Measurements from ENCODE around the gene FABP6. TPM values are rescaled to one million over a fixed set of nuclear protein-coding genes. Genes with fewer than 3 reads are reported as not detected.

FABP6 gene
- total and polyA plus RNA-seq, 4 donors = not detected

DNA sequence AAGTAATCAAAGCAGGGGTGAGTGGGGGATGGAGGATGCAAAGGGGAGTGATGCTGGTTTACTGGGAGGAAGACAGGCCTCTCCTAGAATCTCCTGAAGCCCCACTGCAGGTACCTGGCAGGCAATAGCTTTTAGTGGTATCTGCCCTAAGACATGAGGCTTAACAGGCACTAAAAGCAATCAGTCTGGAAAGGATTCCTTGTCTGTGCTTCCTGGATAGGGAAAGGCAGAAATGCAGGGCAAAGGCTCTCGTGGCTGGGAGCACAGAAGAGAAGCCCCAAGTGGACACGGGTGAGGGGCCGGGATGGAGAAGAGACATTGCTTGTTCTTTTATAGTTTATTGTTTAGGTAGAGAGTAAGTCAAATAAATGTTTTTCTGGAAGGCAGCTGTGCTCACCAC, 43.0 kb downstream of the FABP6 start (continued):
- TF ChIP-seq, protein P1, sequence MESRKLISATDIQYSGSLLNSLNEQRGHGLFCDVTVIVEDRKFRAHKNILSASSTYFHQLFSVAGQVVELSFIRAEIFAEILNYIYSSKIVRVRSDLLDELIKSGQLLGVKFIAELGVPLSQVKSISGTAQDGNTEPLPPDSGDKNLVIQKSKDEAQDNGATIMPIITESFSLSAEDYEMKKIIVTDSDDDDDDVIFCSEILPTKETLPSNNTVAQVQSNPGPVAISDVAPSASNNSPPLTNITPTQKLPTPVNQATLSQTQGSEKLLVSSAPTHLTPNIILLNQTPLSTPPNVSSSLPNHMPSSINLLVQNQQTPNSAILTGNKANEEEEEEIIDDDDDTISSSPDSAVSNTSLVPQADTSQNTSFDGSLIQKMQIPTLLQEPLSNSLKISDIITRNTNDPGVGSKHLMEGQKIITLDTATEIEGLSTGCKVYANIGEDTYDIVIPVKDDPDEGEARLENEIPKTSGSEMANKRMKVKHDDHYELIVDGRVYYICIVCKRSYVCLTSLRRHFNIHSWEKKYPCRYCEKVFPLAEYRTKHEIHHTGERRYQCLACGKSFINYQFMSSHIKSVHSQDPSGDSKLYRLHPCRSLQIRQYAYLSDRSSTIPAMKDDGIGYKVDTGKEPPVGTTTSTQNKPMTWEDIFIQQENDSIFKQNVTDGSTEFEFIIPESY (IDR thresholded peaks at IDR 0.05) = no peak

DNA sequence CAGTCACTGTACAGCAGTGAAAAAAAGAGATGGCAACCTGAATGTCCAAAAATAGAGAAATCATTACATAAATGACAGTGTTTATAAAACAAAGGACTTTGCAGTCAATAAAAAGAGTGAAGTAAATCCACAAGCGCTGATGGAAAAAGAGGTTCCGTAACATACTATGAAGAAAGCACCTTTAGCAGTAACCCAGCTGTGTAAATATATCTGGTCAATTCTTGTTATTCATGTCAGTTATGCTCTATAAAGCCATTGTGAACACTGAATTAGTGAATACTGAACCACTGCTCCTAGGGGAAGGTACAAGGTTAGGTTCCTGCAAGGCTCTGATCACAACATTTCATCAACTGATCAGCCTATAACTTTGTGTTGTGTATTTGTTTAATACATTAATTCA, 43.6 kb downstream of the FABP6 start:
- Histone ChIP-seq H3K9me3 (ENCODE audit: control insufficient read depth in 4 of 4, low read length in 3 of 4) (no peaks in the 10 kb centered on the region), H3K4me1 (ENCODE audit: control insufficient read depth in 4 of 4, insufficient read depth in 4 of 4, low read length in 3 of 4) (peaks cover 0 to 11% (median 0%) of the 10 kb centered on the region in 4 donors), H3K9ac (ENCODE audit: low read depth in 1 of 2, low read length in 2 of 2) (no peak overlapping the region), H3K4me3 (ENCODE audit: low read depth in 1 of 3, low read length in 3 of 3) (no peak overlapping the region), H3K27me3 (ENCODE audit: control insufficient read depth in 4 of 4, insufficient read depth in 4 of 4, low read length in 3 of 4) (no peaks in the 10 kb centered on the region), H3K27ac (ENCODE audit: low read depth in 1 of 2, low read length in 2 of 2) (no peak overlapping the region), H3K36me3 (ENCODE audit: control insufficient read depth in 4 of 4, insufficient read depth in 3 of 4, low read depth in 1 of 4, low read length in 3 of 4) (no peaks in the 10 kb centered on the region)
- 89% methylated on average over 2 of the region's 2 CpGs for WGBS
- TF ChIP-seq SP1 (IDR thresholded peaks at IDR 0.05) (no peak), REST (IDR thresholded peaks at IDR 0.05) (no peak), HNF4A (conservative IDR thresholded peaks at IDR 0.05) (no peak), FOXA1 (IDR thresholded peaks at IDR 0.05) (no peak), ATF3 (IDR thresholded peaks at IDR 0.05) (no peak), EGR1 (IDR thresholded peaks at IDR 0.05; ENCODE audit: low read depth in 2 of 2) (no peak), GABPA (IDR thresholded peaks at IDR 0.05 in 1 of 2, conservative IDR thresholded peaks at IDR 0.05 in 1 of 2) (no peak)
- TF ChIP-seq, protein P1 (IDR thresholded peaks at IDR 0.05) = no peak
- DNase-seq (ENCODE audit: low spot score) = no peak

GRCh38 chr5:160274483-160274931, 45.2 kb downstream of the FABP6 start:
- H3K36me3 ChIP-seq (ENCODE audit: control insufficient read depth in 4 of 4, insufficient read depth in 3 of 4, low read depth in 1 of 4, low read length in 3 of 4) = no peaks in the 10 kb centered on the region
- DNase-seq (ENCODE audit: low spot score) = no peak
- no peak overlapping the region for H3K27ac ChIP-seq (ENCODE audit: low read depth in 1 of 2, low read length in 2 of 2)
- no peaks in the 10 kb centered on the region for H3K9me3 ChIP-seq (ENCODE audit: control insufficient read depth in 4 of 4, low read length in 3 of 4)
- TF ChIP-seq SP1 (IDR thresholded peaks at IDR 0.05) (no peak), HNF4G (IDR thresholded peaks at IDR 0.05) (no peak), RAD21 (IDR thresholded peaks at IDR 0.05) (no peak), HNF4A (conservative IDR thresholded peaks at IDR 0.05) (no peak), REST (IDR thresholded peaks at IDR 0.05) (no peak), FOXA2 (IDR thresholded peaks at IDR 0.05) (no peak), TAF1 (conservative IDR thresholded peaks at IDR 0.05) (no peak), YY1 (IDR thresholded peaks at IDR 0.05) (no peak), RXRA (IDR thresholded peaks at IDR 0.05) (no peak)
- TF ChIP-seq, protein P2, sequence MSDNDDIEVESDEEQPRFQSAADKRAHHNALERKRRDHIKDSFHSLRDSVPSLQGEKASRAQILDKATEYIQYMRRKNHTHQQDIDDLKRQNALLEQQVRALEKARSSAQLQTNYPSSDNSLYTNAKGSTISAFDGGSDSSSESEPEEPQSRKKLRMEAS (IDR thresholded peaks at IDR 0.05) = no peak
- no peaks in the 10 kb centered on the region for H3K27me3 ChIP-seq (ENCODE audit: control insufficient read depth in 4 of 4, insufficient read depth in 4 of 4, low read length in 3 of 4)
- H3K4me1 ChIP-seq (ENCODE audit: control insufficient read depth in 4 of 4, insufficient read depth in 4 of 4, low read length in 3 of 4) = no peaks in the 10 kb centered on the region
- WGBS = 70% methylated on average over 5 of the region's 5 CpGs
- no peak overlapping the region for H3K4me3 ChIP-seq (ENCODE audit: low read depth in 1 of 3, low read length in 3 of 3)
- H3K9ac ChIP-seq (ENCODE audit: low read depth in 1 of 2, low read length in 2 of 2) = no peak overlapping the region
